PFSK-1 (cell line): ENCODE results near the gene POLR2A.

ENCODE experiments used
- FOXP2 ChIP-seq: optimal IDR thresholded peaks from 2 replicates; pipeline ENCODE3; 2011; ENCODE audit warnings: borderline replicate concordance, control low read depth, inconsistent platforms; ENCODE audit not compliant: insufficient read depth; ENCODE audit errors: extremely low read length, extremely low read depth
- POLR2AphosphoS5 ChIP-seq: IDR thresholded peaks from 2 replicates; pipeline ENCODE4 v1.6.1; 2012; ENCODE audit warnings: low read depth, mild to moderate bottlenecking, control low read depth, low read length, moderate library complexity
- REST ChIP-seq, 2 experiments: IDR thresholded peaks; 2 replicates each; pipeline versions ENCODE4 v1.6.1 to v1.8.0; 2011 to 2012; ENCODE audit warnings: low read depth in 2 of 2, low read length in 2 of 2, control low read depth in 1 of 2, inconsistent platforms in 1 of 2, mild to moderate bottlenecking in 1 of 2, moderate library complexity in 1 of 2; ENCODE audit not compliant: insufficient read depth in 1 of 2
- SIN3A ChIP-seq: IDR thresholded peaks from 2 replicates; pipeline ENCODE4 v1.6.1; 2012; ENCODE audit warnings: mild to moderate bottlenecking, low read length, moderate library complexity, borderline replicate concordance; ENCODE audit not compliant: insufficient read depth

DNA sequence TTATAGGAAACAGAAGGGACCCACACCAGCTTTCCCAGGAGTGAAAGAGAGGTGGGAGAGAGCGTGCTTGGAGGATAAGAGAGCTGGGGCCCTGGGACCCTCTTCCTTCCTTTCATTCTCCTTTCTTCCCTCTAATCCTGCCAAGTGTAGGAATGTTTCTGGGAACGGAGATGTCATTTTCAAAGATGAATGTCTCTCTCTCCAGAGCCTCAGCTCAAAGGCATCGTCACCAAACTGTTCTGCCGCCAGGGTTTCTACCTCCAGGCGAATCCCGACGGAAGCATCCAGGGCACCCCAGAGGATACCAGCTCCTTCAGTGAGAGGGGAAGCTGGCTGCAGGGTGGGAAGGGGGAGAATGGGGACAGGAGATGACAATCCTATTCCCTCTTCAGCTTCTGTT is 42.9 kb upstream of the POLR2A start:
- TF ChIP-seq POLR2AphosphoS5 (no peak), FOXP2 (no peak), REST (IDR thresholded peaks at IDR 0.05; ENCODE audit: insufficient read depth in 1 of 2, low read depth in 2 of 2, low read length in 2 of 2) (no peak), SIN3A (no peak)
